Fibroblast of lung (primary cell): Measurements from ENCODE around the gene UBQLN4.

Experiments used
- CTCF ChIP-seq, 2 donors: IDR thresholded peaks in 1 of 2; conservative IDR thresholded peaks in 1 of 2; 1 replicate in 1 of 2; 2 replicates in 1 of 2; pipeline ENCODE4 v1.5.1; 2011 to 2012; ENCODE audit warnings: low read length in 2 of 2, control low read depth in 1 of 2, inconsistent platforms in 1 of 2, low read depth in 1 of 2, mild to moderate bottlenecking in 1 of 2
- EZH2 ChIP-seq: IDR thresholded peaks from 2 replicates; pipeline ENCODE4 v1.5.1; 2012; ENCODE audit warnings: low read length, control low read depth, mild to moderate bottlenecking; ENCODE audit errors: missing control alignments

GRCh38 chr1:156091610-156092009 lies 38.0 kb upstream of the UBQLN4 start:
- TF ChIP-seq CTCF (conservative IDR thresholded peaks at IDR 0.05 in 1 of 2, IDR thresholded peaks at IDR 0.05 in 1 of 2; ENCODE audit: low read depth in 1 of 2, low read length in 2 of 2) (no peak), EZH2 (no peak)
